GM12878 (cell line): Measurements from ENCODE around the gene DNAJB2. TPM values are rescaled to one million over a fixed set of nuclear protein-coding genes. Genes with fewer than 3 reads are reported as not detected.

Experiments
- LARP7 ChIP-seq: fragments of 450-650 bp; IDR thresholded peaks from 2 replicates; pipeline ENCODE4 v1.6.1; 2017; ENCODE audit warnings: mild to moderate bottlenecking
- NFIC ChIP-seq: IDR thresholded peaks from 2 replicates; pipeline ENCODE4 v1.6.1; 2012; ENCODE audit warnings: low read depth, mild to moderate bottlenecking, inconsistent platforms, low read length, moderate library complexity
- POLR2A ChIP-seq: IDR thresholded peaks from 2 replicates; pipeline ENCODE4 v1.6.1; 2011; ENCODE audit warnings: low read depth, mild to moderate bottlenecking, low read length
- STAT1 ChIP-seq: fragments of 450-650 bp; conservative IDR thresholded peaks from 2 replicates; pipeline ENCODE4 v1.6.1; 2014; ENCODE audit warnings: antibody characterized with exemption, mild to moderate bottlenecking
- TBL1XR1 ChIP-seq: IDR thresholded peaks from 2 replicates; pipeline ENCODE4 v1.6.1; 2012; ENCODE audit warnings: low read depth, low read length, improper control_type of control experiment
- polyA plus RNA-seq, 11 experiments: library from polyadenylated mRNA; depleted of rRNA in 4 of 11; unstranded in 6 of 11; stranded (reverse) in 5 of 11; fragments of >200 nt; fragmentation: Nextera tagmentation in 4 of 11; fragmentation: Illumina TruSeq in 1 of 11; extraction: Ambion mirVana in 4 of 11; extraction: Trizol in 1 of 11; gene quantifications; 1 replicate in 1 of 11; 2 replicates in 10 of 11; pipeline versions ENCODE4 v1.2.1 to v1.2.3, GENCODE V29; 2011 to 2016; ENCODE audit warnings: inconsistent platforms in 2 of 11, missing spikeins in 2 of 11, low read depth in 1 of 11
- total RNA-seq, 4 experiments: library from RNA; depleted of rRNA in 3 of 4; stranded (reverse); fragments of >200 nt in 3 of 4; fragmentation: Illumina TruSeq in 1 of 4; extraction: Trizol in 1 of 4; gene quantifications; 2 replicates each; pipeline versions ENCODE4 v1.2.1 to v1.2.3, GENCODE V29; 2013 to 2021
- TF ChIP-seq, protein P1 (sequence below): fragments of 450-650 bp; IDR thresholded peaks from 2 replicates; pipeline ENCODE4 v1.6.1; 2017; ENCODE audit warnings: mild to moderate bottlenecking, moderate library complexity
- TF ChIP-seq, protein P2 (sequence below): IDR thresholded peaks from 2 replicates; pipeline ENCODE4 v1.6.1; 2011; ENCODE audit warnings: low read depth, mild to moderate bottlenecking, low read length, moderate library complexity, borderline replicate concordance; ENCODE audit errors: extremely low read depth
- TF ChIP-seq, protein P3 (sequence below): IDR thresholded peaks from 2 replicates; pipeline ENCODE4 v1.6.1; 2012; ENCODE audit warnings: mild to moderate bottlenecking, low read depth, low read length
- TF ChIP-seq, protein P4 (sequence below): fragments of 450-650 bp; formaldehyde crosslinking; IDR thresholded peaks from 2 replicates; pipeline ENCODE4 v1.4.0; 2022; ENCODE audit warnings: mild to moderate bottlenecking, moderate library complexity
- TF ChIP-seq, protein P5 (sequence below): fragments of 450-650 bp; IDR thresholded peaks from 2 replicates; pipeline ENCODE4 v1.6.1; 2017; ENCODE audit warnings: mild to moderate bottlenecking, moderate library complexity

Gene DNAJB2
- total and polyA plus RNA-seq, 10 of the 15 experiments (the other 5 are each of a cell fraction or from before 2014, with no cell fraction given): 0.26 to 36.5 (median 12.5) TPM

DNA sequence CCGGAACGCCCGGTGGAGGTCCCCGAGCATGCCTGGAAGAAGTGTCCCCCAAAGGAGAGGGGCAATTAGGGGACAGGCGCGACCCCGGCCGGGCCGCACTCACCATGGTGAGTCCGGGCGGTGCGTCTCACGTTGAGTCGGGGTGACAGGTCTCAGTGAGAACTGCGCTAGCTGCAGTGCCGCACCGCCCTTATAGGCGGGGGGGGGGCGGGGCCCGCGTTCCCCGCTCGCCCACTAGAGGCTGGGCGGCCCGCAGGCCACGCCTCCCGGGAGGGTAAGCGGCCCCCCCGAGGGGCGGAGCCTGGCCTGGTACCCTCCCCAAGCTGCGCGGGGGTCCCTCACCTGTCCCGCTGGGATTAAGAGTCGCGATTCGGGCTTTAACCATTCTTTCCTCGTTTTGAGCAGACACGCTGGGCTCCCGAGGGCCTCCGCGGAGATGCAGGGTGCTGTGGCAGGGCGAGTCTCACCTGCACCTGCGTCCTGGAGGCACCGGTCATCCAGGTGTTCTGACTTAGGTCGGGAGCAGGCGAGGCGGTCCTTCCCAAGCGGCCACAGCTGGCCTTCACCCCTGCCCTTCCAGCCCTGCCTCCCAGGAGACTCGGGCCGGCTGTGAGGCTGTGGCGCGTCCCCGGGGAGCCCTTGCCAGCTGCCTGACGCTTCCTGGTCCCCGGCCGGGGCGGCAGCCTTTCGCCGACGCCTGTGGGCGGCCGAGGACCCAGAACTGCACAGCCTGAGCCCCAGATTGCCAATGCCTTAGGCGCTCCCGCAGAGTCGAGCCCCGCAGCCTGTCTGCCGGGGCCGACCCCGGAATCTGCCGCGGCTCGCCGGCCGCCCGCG is 25.2 kb upstream of the DNAJB2 start, which contains the start of gene TUBA4A (continued):
- TF ChIP-seq, protein P1, sequence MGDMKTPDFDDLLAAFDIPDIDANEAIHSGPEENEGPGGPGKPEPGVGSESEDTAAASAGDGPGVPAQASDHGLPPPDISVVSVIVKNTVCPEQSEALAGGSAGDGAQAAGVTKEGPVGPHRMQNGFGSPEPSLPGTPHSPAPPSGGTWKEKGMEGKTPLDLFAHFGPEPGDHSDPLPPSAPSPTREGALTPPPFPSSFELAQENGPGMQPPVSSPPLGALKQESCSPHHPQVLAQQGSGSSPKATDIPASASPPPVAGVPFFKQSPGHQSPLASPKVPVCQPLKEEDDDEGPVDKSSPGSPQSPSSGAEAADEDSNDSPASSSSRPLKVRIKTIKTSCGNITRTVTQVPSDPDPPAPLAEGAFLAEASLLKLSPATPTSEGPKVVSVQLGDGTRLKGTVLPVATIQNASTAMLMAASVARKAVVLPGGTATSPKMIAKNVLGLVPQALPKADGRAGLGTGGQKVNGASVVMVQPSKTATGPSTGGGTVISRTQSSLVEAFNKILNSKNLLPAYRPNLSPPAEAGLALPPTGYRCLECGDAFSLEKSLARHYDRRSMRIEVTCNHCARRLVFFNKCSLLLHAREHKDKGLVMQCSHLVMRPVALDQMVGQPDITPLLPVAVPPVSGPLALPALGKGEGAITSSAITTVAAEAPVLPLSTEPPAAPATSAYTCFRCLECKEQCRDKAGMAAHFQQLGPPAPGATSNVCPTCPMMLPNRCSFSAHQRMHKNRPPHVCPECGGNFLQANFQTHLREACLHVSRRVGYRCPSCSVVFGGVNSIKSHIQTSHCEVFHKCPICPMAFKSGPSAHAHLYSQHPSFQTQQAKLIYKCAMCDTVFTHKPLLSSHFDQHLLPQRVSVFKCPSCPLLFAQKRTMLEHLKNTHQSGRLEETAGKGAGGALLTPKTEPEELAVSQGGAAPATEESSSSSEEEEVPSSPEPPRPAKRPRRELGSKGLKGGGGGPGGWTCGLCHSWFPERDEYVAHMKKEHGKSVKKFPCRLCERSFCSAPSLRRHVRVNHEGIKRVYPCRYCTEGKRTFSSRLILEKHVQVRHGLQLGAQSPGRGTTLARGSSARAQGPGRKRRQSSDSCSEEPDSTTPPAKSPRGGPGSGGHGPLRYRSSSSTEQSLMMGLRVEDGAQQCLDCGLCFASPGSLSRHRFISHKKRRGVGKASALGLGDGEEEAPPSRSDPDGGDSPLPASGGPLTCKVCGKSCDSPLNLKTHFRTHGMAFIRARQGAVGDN: peak; percentile 80
- TF ChIP-seq TBL1XR1 (no peak), LARP7 (peak; percentile 57), NFIC (no peak), STAT1 (no peak), POLR2A (peak; percentile 97)
- TF ChIP-seq, protein P2, sequence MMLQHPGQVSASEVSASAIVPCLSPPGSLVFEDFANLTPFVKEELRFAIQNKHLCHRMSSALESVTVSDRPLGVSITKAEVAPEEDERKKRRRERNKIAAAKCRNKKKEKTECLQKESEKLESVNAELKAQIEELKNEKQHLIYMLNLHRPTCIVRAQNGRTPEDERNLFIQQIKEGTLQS: no peak
- TF ChIP-seq, protein P3, sequence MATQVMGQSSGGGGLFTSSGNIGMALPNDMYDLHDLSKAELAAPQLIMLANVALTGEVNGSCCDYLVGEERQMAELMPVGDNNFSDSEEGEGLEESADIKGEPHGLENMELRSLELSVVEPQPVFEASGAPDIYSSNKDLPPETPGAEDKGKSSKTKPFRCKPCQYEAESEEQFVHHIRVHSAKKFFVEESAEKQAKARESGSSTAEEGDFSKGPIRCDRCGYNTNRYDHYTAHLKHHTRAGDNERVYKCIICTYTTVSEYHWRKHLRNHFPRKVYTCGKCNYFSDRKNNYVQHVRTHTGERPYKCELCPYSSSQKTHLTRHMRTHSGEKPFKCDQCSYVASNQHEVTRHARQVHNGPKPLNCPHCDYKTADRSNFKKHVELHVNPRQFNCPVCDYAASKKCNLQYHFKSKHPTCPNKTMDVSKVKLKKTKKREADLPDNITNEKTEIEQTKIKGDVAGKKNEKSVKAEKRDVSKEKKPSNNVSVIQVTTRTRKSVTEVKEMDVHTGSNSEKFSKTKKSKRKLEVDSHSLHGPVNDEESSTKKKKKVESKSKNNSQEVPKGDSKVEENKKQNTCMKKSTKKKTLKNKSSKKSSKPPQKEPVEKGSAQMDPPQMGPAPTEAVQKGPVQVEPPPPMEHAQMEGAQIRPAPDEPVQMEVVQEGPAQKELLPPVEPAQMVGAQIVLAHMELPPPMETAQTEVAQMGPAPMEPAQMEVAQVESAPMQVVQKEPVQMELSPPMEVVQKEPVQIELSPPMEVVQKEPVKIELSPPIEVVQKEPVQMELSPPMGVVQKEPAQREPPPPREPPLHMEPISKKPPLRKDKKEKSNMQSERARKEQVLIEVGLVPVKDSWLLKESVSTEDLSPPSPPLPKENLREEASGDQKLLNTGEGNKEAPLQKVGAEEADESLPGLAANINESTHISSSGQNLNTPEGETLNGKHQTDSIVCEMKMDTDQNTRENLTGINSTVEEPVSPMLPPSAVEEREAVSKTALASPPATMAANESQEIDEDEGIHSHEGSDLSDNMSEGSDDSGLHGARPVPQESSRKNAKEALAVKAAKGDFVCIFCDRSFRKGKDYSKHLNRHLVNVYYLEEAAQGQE: no peak
- TF ChIP-seq, protein P4, sequence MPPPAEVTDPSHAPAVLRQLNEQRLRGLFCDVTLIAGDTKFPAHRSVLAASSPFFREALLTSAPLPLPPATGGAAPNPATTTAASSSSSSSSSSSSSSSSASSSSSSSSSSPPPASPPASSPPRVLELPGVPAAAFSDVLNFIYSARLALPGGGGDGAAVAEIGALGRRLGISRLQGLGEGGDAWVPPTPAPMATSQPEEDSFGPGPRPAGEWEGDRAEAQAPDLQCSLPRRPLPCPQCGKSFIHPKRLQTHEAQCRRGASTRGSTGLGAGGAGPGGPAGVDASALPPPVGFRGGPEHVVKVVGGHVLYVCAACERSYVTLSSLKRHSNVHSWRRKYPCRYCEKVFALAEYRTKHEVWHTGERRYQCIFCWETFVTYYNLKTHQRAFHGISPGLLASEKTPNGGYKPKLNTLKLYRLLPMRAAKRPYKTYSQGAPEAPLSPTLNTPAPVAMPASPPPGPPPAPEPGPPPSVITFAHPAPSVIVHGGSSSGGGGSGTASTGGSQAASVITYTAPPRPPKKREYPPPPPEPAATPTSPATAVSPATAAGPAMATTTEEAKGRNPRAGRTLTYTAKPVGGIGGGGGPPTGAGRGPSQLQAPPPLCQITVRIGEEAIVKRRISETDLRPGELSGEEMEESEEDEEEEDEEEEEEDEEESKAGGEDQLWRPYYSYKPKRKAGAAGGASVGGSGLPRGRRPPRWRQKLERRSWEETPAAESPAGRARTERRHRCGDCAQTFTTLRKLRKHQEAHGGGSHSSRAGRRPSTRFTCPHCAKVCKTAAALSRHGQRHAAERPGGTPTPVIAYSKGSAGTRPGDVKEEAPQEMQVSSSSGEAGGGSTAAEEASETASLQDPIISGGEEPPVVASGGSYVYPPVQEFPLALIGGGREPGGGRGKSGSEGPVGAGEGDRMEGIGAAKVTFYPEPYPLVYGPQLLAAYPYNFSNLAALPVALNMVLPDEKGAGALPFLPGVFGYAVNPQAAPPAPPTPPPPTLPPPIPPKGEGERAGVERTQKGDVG: no peak
- TF ChIP-seq, protein P5, sequence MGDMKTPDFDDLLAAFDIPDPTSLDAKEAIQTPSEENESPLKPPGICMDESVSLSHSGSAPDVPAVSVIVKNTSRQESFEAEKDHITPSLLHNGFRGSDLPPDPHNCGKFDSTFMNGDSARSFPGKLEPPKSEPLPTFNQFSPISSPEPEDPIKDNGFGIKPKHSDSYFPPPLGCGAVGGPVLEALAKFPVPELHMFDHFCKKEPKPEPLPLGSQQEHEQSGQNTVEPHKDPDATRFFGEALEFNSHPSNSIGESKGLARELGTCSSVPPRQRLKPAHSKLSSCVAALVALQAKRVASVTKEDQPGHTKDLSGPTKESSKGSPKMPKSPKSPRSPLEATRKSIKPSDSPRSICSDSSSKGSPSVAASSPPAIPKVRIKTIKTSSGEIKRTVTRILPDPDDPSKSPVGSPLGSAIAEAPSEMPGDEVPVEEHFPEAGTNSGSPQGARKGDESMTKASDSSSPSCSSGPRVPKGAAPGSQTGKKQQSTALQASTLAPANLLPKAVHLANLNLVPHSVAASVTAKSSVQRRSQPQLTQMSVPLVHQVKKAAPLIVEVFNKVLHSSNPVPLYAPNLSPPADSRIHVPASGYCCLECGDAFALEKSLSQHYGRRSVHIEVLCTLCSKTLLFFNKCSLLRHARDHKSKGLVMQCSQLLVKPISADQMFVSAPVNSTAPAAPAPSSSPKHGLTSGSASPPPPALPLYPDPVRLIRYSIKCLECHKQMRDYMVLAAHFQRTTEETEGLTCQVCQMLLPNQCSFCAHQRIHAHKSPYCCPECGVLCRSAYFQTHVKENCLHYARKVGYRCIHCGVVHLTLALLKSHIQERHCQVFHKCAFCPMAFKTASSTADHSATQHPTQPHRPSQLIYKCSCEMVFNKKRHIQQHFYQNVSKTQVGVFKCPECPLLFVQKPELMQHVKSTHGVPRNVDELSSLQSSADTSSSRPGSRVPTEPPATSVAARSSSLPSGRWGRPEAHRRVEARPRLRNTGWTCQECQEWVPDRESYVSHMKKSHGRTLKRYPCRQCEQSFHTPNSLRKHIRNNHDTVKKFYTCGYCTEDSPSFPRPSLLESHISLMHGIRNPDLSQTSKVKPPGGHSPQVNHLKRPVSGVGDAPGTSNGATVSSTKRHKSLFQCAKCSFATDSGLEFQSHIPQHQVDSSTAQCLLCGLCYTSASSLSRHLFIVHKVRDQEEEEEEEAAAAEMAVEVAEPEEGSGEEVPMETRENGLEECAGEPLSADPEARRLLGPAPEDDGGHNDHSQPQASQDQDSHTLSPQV: no peak
